ENCODE results near the gene CLEC2B.

The CLEC2B gene

GRCh38 chr12:9813821-9814798 lies 55.0 kb downstream of the CLEC2B start:
- in situ Hi-C loops (cut with HindIII; ENCODE audit: low pct_ligation_motif_present, low sequenced_read_pairs), result no loop called here
- DNase-seq, result peak; percentile 39
- H3K27me3 ChIP-seq (replicated peaks), result no peaks in the 10 kb centered on the region
- H3K27ac ChIP-seq, result no peak overlapping the region
- H3K36me3 ChIP-seq (replicated peaks), result no peaks in the 10 kb centered on the region
- H3K4me3 ChIP-seq (ENCODE audit: low read depth, low read length), result peak overlapping the region; percentile 3
- TF ChIP-seq CTCF (IDR thresholded peaks at IDR 0.05; ENCODE audit: low read depth, low read length, missing control alignments), result peak; percentile 80

- Histone ChIP-seq H3K4me3 (ENCODE audit: low read depth, low read length) (no peak overlapping the region), H3K36me3 (replicated peaks) (no peaks in the 10 kb centered on the region), H3K27me3 (replicated peaks) (no peaks in the 10 kb centered on the region), H3K27ac (no peak overlapping the region)
- in situ Hi-C loops (cut with HindIII; ENCODE audit: low pct_ligation_motif_present, low sequenced_read_pairs), result no loop called here
- DNase-seq, result no peak
- no peak for TF ChIP-seq CTCF (IDR thresholded peaks at IDR 0.05; ENCODE audit: low read depth, low read length, missing control alignments)
Observed at GRCh38 chr12:9811621-9812020, 57.5 kb downstream of the CLEC2B start.

GRCh38 chr12:9810671-9811070 lies 58.5 kb downstream of the CLEC2B start:
- Histone ChIP-seq H3K4me3 (ENCODE audit: low read depth, low read length) (no peak overlapping the region), H3K36me3 (replicated peaks) (no peaks in the 10 kb centered on the region), H3K27me3 (replicated peaks) (no peaks in the 10 kb centered on the region), H3K27ac (no peak overlapping the region)
- in situ Hi-C loops (cut with HindIII; ENCODE audit: low pct_ligation_motif_present, low sequenced_read_pairs), result no loop called here
- no peak for TF ChIP-seq CTCF (IDR thresholded peaks at IDR 0.05; ENCODE audit: low read depth, low read length, missing control alignments)
- DNase-seq, result no peak

GRCh38 chr12:9809866-9810265 lies 59.3 kb downstream of the CLEC2B start:
- no peaks in the 10 kb centered on the region for H3K36me3 ChIP-seq (replicated peaks)
- H3K4me3 ChIP-seq (ENCODE audit: low read depth, low read length), result no peak overlapping the region
- no peak overlapping the region for H3K27ac ChIP-seq
- H3K27me3 ChIP-seq (replicated peaks), result no peaks in the 10 kb centered on the region
- in situ Hi-C loops (cut with HindIII; ENCODE audit: low pct_ligation_motif_present, low sequenced_read_pairs), result no loop called here
- TF ChIP-seq CTCF (IDR thresholded peaks at IDR 0.05; ENCODE audit: low read depth, low read length, missing control alignments), result no peak
- no peak for DNase-seq

GRCh38 chr12:9809338-9809737 lies 59.8 kb downstream of the CLEC2B start:
- Histone ChIP-seq H3K27ac (no peak overlapping the region), H3K27me3 (replicated peaks) (no peaks in the 10 kb centered on the region), H3K36me3 (replicated peaks) (no peaks in the 10 kb centered on the region), H3K4me3 (ENCODE audit: low read depth, low read length) (no peak overlapping the region)
- DNase-seq, result no peak
- in situ Hi-C loops (cut with HindIII; ENCODE audit: low pct_ligation_motif_present, low sequenced_read_pairs), result no loop called here
- TF ChIP-seq CTCF (IDR thresholded peaks at IDR 0.05; ENCODE audit: low read depth, low read length, missing control alignments), result no peak
